GM10266 (cell line): ENCODE measurements around the gene MGMT.

Experiments
- DNase-seq: peaks from one replicate; pipeline ENCODE4 v3.0.0; 2012; ENCODE audit errors: extremely low spot score
- CTCF ChIP-seq: IDR thresholded peaks from 2 replicates; pipeline ENCODE4 v1.5.1; 2012; ENCODE audit warnings: mild to moderate bottlenecking, low read depth; ENCODE audit not compliant: control insufficient read depth, insufficient read depth; ENCODE audit errors: missing control alignments

The MGMT gene

GRCh38 chr10:129678186-129678585 lies 211.1 kb downstream of the MGMT start:
- no peak for TF ChIP-seq CTCF
- no peak for DNase-seq

- TF ChIP-seq CTCF = no peak
- no peak for DNase-seq
Observed at GRCh38 chr10:129679207-129679606, 212.2 kb downstream of the MGMT start.

GRCh38 chr10:129680661-129681344 lies 213.8 kb downstream of the MGMT start:
- TF ChIP-seq CTCF = no peak
- DNase-seq = no peak

- TF ChIP-seq CTCF = no peak
- DNase-seq = no peak
Observed at GRCh38 chr10:129681856-129682255, 214.8 kb downstream of the MGMT start.

GRCh38 chr10:129683519-129683918 lies 216.5 kb downstream of the MGMT start:
- DNase-seq = no peak
- no peak for TF ChIP-seq CTCF

- DNase-seq = no peak
- TF ChIP-seq CTCF = no peak
Observed at GRCh38 chr10:129683920-129684319, 216.9 kb downstream of the MGMT start.

- TF ChIP-seq CTCF = no peak
- no peak for DNase-seq
Observed at GRCh38 chr10:129685271-129685670, 218.2 kb downstream of the MGMT start.
